ENCODE measurements around the gene CA10. TPM values are rescaled to one million over a fixed set of nuclear protein-coding genes. Genes with fewer than 3 reads are reported as not detected.

The CA10 gene
- total RNA-seq, 1 donor from 2014 or later: not detected

GRCh38 chr17:51661403-51661802 is 497.1 kb downstream of the CA10 start:
- no peak for DNase-seq (ENCODE audit: extremely low read depth, low read depth, low spot score)

DNA sequence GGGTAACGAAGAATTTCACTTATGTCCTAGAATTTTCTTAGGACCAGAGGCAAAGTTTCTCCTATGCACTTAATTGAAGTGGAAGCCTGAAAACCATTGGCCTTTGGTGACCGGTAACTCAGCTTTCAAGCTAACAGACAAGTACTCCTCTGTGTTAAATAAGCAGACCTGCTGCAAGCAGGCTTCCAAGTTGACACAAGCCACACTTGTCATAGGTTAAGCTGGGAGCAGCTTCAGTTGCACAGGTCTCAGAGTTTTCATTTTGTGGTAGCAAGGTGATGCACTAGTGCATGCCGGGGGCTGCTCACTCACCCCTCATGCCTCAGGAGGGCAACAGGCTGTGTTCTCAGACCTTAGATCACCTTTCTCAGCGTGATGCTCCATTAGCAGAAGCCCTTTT is 498.2 kb downstream of the CA10 start:
- no peak for DNase-seq (ENCODE audit: extremely low read depth, low read depth, low spot score)

DNA sequence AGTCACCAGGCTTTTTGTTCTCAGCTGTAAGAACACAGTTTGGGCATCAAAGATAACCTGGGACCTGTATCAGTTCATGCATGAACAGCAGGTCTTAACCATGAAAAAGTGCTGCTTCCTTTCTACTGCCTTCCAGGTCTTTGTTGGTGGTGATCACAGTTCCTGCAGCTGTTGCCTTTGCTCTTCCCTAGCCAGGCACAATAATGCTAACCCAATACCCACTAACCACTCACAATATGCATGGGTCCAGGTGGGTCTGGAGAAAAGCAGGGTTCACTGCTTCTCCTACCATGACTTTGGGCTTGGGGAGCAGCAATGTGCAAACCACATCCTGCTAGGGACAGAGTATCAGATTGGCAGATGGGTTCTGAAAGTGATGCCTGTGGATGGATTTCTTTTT is 501.3 kb downstream of the CA10 start:
- DNase-seq (ENCODE audit: extremely low read depth, low read depth, low spot score): no peak

DNA sequence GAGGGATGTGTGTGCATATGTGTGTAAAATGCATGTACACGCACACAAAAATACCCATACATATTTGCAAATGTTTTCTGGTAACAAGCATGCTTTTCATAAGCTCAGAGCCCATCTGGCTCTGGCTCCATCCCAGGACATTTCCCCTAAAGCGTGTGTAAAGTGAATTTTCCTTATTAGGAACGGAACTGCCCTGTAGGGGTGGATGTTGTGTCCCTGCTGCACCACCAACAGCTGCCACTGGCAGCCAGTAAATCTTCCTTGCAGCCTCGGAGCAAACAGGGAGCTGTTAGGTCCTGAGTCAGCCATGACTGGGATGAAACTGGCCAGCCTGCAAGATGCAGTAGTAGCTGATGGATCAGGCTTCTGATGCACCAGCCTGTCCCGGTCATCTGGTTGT is 504.6 kb downstream of the CA10 start:
- no peak for DNase-seq (ENCODE audit: extremely low read depth, low read depth, low spot score)

DNA sequence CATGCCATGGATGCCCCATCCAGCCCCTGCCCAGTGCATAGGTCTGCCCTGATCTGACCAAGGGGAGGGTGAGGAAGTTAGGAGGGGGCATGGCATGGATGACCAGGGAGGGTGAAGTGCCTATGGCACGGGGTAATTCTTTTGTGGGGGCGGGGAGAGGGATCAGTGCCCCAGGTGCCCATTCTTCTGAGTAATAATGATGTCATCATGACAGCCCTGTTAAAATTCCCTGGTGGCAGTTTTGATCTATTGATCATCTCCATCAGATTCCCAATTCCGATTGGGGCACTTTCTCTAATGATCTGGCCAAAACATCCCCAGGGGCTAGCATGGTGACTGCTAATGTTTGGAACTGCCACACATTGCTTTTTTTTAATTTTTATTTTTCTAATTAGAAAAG is 506.0 kb downstream of the CA10 start:
- DNase-seq (ENCODE audit: extremely low read depth, low read depth, low spot score): no peak

- DNase-seq (ENCODE audit: extremely low read depth, low read depth, low spot score): no peak
Measured at GRCh38 chr17:51651513-51652298, 506.8 kb downstream of the CA10 start.

DNA sequence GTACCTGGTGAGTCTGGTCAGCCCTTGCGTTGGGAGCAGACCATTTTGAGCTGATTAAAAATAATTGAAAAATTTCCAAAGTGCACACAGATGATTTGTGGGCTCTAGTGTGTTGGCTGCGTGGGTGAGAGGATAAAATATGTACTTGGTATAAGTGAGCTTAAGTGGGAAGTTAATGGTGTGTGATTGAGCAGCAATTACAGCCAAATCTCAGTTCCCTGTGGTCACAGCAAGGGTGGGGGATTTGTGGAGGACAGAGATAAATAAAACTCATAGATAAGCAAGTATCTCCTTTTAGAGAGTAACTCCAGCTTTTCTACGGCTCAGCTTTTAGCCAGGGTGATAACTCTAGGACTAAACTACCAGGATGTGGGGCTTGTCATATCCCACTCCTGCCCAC is 507.7 kb downstream of the CA10 start:
- no peak for DNase-seq (ENCODE audit: extremely low read depth, low read depth, low spot score)

- DNase-seq (ENCODE audit: extremely low read depth, low read depth, low spot score): no peak
Measured at GRCh38 chr17:51650202-51650601, 508.3 kb downstream of the CA10 start.

- DNase-seq (ENCODE audit: extremely low read depth, low read depth, low spot score): no peak
Measured at GRCh38 chr17:51647826-51648225, 510.7 kb downstream of the CA10 start.

DNA sequence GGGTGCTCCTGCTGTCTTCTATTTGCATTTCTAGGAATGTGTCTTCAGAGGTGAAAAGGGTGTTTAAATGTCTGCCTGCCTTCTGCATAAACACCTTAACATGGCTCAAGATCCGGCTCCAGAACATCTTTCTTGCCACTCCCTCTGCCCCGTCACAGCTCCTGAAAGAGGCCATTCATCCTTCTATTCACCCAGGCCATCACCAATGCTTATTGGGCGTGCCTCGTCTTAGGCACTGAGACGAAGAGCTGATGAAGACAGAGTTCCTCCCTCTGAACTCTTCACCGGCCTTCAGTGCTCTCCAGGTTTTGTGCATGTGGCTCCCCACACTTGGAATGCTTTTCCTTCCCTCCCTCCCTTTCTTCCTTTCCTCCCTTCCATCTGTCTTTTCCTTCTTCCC is 511.4 kb downstream of the CA10 start:
- DNase-seq (ENCODE audit: extremely low read depth, low read depth, low spot score): no peak

DNA sequence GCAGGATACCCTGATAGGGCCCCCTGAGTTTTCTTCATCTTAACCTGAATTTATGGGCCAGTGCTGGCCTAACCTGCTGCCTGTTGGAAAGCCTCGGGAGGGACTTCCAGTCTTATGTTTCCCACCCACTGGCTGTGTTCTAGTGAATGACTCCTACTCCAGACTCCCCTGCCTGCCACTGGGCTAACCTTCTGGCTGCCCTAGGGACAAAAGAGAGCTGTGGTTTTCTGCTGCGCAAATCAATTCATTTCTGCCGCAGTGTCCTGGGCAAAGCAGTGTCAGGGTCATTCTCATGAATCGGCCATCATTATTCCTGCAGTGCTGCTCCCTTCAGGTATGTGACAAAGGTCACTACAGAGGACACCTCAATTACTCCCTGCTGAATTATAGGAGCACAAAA is 512.0 kb downstream of the CA10 start:
- DNase-seq (ENCODE audit: extremely low read depth, low read depth, low spot score): no peak

- DNase-seq (ENCODE audit: extremely low read depth, low read depth, low spot score): no peak
Measured at GRCh38 chr17:51645056-51645455, 513.5 kb downstream of the CA10 start.

DNA sequence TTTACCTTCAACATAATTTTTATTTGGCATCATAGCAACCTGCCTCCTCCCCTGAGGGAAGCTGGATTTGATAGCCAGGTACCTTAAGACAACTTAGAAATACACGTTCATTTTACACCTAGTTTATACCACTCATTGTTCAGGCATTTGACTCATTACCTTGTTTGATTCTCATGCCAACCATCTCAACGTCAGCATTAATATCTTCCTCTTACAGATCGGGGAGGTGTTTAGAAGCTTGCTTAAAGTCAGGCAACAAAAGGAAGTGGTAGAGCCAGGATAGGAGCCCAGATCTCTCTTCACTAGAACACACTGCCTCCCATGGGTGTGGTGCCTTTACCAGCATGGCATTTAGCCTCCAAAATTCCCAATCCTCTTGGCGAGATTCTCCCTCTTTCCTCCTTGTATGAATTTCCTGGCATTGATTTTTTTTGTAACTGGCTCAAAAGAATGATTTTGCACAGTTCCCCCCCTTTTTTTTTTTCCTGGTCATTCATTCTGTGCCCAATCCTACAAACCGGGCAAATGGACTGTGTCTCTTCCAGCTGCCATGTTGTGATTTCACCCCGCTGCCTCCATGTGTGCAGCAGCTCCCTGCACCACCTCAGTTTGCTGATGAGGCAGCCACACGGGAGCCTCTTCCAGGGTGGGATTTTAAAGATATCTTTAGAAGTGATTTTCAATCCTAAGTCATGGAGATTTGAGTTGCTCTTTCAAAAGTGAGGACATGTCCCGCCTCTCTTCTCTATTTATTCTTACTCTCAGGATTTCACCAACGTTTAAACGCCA is 514.6 kb downstream of the CA10 start:
- DNase-seq (ENCODE audit: extremely low read depth, low read depth, low spot score): no peak

DNA sequence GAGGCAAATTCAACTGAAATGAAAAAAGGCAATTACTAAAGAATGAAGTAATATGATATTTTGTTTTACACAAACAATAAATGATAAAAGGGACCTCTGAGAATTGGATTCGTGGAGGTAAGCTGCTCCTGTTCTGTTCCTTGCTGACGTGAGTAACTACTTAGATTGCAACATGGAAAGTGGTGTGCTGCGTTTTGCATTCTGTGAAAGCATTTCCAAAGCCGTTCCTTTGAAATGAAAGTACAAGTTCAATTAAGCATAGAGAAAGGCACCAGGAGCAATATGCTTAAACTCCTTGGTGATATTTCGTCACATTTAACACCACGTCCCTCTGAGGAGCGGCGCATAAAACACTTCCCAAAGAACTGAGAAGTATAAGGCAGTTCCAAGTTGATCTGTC is 516.5 kb downstream of the CA10 start:
- DNase-seq (ENCODE audit: extremely low read depth, low read depth, low spot score): no peak

DNA sequence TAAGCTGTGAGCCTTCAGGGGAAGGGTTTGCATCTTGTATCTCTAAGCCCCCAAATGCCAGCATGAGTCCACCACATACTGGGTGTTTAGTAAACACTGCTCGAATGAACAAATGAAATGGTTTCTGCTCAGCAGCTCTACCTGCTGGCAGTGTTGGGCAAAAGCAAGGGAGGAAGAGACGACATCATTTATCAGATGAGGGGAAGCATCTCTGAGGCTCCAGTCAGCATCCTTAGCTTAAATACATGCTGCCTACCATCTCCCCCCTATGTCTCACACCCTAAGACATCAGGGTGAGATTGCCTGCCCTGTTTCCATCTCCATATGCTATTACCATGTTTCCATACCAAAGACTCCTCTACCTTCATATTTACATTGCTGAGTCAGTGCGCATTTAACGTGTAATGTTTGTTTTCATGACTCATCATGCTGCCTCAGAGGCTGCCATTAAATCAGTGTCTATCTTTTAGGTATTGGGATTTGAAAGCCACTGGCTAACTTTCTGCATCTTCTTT is 518.3 kb downstream of the CA10 start:
- DNase-seq (ENCODE audit: extremely low read depth, low read depth, low spot score): no peak

- DNase-seq (ENCODE audit: extremely low read depth, low read depth, low spot score): no peak
Measured at GRCh38 chr17:51638971-51639370, 519.5 kb downstream of the CA10 start.

- no peak for DNase-seq (ENCODE audit: extremely low read depth, low read depth, low spot score)
Measured at GRCh38 chr17:51636291-51636690, 522.2 kb downstream of the CA10 start.

GRCh38 chr17:51630101-51630671 is 528.3 kb downstream of the CA10 start:
- no peak for DNase-seq (ENCODE audit: extremely low read depth, low read depth, low spot score)

DNA sequence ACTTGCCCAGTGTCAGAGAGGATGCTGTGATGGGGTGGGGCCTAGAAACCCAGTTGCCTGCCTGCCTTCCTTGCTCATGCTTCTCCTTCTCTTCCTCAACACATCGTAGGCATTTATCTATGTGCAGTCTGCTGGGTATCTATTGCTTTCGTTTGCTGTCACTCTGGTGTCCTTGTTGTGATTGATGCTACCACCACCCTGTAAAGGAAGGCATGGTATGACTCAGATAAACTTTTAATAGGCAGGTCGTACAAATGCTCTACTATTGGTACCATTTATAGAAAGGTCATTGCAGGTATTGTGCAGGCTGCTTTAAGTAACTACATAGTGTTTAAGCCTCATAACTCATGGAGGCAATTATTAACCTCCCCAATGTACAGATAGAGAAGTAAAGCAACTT is 529.3 kb downstream of the CA10 start:
- DNase-seq (ENCODE audit: extremely low read depth, low read depth, low spot score): no peak

- no peak for DNase-seq (ENCODE audit: extremely low read depth, low read depth, low spot score)
Measured at GRCh38 chr17:51627779-51628178, 530.7 kb downstream of the CA10 start.

- DNase-seq (ENCODE audit: extremely low read depth, low read depth, low spot score): no peak
Measured at GRCh38 chr17:51618476-51618875, 540.0 kb downstream of the CA10 start.

- no peak for DNase-seq (ENCODE audit: extremely low read depth, low read depth, low spot score)
Measured at GRCh38 chr17:51617986-51618385, 540.5 kb downstream of the CA10 start.

Measured in glomerular endothelial cell (primary cell).